NCI-H510A treated with DMSO at 0.1 percent for 48 hours (cell line): ENCODE data around the gene RASA4B.
"Not testable (repeated sequence)": the region's sequence is repeated elsewhere in the genome, so short reads cannot be mapped to it uniquely, and the experiment has no call there.

Experiments
- DNase-seq: peaks from one replicate; lab custom pipeline; 2025; lab: John Stamatoyannopoulos, UW

Gene RASA4B

DNA sequence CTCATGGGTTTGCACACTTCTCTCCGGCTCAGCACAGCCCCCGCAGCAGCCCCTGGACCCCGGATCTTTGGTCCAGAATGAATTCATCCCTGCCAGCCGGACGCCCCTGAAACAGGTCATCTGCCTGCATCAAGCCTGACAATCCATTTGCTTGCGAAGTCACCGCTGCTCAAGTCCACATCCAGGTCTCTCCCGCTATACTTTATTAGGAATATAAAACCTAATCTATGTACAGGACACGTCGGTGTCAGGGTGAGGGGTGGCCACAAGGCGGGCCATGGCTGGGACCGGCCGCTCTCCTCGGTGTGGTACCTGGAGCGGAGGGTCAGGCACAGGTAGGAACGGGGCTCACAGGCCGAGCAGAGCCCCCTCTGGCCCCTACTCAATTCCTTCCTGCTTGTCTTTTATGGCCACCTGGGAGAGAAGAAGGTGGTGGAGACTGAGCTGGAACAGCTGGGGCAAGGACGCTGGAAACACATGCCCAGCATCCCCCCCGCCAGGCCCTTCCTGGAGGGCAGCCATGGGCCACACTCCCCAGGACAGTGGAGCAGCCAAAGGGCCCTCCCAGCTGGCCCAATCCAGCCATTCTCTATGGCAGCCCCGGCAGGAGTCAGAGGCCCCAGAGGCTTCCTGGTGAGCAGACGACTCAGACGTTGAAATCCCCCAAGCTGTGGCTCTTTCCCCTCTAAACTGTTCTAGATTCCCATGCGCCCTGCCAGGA, 44.1 kb downstream of the RASA4B start:
- DNase-seq, result no peak

DNA sequence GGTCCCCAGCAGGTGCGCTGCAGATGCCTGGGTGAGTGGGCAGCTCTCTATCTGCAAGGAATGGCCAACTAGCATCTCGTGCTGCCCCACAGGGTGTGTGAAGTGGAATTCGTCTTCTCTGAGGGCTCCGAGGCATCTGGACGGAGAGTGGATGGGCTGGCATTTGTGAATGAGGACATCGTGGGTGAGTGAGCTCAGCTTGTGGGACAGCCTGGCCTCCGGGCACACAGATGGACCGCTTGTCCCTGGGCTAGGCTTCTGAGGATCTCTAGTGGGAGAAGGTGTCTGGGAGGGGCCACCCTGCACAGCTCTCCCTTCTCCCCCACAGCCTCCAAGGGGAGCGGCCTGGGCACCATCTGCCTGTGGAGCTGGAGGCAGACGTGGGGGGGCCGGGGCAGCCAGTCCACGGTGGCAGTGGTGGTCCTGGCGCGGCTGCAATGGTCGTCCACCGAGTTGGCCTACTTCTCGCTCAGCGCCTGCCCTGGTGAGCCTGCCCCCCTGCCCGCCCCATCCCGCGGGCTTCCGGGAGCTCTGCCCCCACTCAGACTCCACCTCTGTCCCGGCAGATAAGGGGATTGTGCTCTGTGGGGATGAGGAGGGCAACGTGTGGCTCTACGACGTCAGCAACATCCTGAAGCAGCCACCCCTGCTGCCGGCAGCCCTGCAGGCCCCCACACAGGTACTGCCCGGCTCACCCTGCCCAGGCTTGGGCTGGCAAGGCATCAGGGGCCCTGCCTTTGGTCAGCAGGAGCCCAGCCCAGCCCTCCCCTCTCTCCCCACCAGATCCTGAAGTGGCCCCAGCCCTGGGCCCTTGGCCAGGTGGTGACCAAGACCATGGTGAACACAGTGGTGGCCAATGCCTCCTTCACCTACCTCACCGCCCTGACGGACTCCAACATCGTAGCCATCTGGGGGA, 45.2 kb downstream of the RASA4B start:
- DNase-seq, result no peak

DNA sequence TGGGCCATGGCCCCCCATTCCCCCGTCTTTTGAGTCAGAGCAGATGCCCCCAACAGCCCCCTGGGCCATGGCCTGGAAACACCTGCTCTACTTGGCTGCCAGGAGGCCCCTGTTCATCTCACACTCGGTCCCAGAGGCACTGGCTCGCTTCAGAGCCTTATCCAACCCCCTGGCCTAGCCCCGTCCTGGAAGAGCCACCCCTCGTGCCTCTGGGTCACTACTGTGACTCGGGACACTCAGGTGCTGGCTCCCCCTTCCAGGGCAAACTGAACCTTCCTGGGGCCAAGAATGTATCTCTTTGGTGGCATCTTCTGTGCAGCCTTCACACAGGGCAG, 45.8 kb downstream of the RASA4B start:
- no peak for DNase-seq

DNA sequence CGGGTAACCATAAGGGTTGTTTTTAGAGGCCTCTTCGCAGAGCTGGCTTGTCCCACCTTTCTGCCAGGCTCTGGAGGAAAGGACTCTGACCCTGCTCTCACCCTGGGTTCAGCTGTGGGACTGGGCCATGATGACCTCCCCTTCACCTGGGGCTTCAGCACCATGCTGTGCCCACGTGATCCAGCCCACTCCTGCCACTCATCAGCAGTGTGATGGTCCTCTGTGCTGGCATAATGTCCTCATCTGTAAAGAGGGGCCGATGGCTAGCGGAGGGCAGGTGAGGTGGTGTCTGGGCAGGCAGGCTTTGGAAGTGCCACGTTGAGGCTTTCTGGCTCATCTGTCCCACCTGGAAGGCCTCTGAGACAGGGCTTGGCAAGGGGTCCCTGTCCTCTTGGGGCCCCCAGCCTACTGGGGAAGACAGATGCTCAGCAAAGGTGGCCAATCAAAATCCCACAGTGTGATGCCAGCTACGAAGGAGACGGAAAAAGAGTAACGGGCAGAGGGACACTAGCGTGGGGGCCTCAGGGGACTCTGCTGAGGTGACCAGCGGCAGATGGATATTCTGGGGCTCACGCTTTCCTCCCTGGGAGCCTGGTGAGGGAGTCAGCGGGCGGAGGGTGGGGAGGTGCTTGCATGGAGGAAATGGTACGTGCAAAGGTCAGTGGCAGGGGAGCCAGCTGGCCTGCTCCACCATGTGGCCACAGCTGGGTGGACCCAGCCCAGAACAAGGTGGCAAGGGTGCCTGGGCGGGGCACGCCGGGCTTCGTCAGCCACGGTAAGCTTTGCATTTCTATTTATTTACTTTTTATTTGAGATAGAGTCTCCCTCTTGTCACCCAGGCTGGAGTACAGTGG, 47.4 kb downstream of the RASA4B start:
- DNase-seq, result no peak

DNA sequence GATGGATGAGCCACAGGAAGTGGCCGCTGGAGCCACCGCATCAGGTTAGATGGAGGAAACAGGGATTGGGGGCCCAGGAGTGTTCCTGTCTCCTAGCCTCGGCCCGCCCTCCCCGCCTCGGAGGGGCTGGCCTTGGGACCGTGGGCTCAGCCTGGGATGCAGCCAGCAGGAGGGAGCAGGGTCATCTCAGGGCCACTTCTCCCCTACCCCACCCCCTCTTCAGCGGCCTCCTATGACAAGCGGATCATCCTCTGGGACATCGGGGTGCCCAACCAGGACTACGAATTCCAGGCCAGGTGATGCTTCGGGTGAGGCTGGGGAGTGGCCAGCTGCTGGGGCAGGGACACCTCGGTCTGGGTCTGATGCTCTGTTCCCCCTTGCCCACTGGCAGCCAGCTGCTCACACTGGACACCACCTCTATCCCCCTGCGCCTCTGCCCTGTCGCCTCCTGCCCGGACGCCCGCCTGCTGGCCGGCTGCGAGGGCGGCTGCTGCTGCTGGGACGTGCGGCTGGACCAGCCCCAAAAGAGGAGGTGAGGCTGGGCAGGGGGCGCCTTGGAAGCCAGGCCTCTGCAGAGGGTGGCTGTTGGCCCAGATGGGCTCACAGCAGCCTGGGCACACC, 48.1 kb downstream of the RASA4B start:
- no peak for DNase-seq

DNA sequence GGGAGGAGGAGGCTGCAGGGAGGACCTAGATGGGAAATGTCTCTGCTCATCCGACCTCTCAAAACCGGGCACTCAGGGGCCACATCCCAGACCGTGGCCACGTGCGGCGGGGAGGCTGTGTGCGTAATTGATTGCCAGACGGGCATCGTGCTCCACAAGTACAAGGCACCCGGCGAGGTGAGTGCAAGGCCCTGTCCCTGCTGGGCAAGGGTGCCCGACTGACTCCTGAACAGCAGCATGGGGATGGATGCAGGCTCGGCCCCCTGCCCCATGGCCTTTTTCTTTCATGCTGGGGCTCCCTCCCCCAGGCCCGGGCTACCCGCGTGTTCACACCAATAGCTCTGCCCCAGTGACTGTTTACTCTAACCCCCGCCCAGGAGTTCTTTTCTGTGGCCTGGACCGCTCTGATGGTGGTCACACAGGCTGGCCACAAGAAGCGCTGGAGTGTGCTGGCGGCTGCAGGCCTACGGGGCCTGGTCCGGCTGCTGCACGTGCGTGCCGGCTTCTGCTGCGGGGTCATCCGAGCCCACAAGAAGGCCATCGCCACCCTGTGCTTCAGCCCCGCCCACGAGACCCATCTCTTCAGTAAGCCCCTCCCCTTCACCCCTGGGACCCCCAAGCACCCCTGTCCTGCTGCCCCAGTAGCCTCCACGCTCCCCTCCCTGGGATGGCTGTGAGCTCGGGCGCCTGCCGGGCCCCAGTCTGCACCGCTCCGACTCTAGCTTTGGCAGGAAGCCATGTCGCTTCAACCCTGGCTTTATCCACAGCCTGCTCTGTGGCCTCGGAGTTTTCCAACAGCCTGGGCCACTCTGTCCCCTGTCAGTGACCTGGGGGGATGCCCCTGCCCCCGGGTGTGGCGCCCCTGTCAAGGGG, 48.9 kb downstream of the RASA4B start:
- DNase-seq, result no peak

DNA sequence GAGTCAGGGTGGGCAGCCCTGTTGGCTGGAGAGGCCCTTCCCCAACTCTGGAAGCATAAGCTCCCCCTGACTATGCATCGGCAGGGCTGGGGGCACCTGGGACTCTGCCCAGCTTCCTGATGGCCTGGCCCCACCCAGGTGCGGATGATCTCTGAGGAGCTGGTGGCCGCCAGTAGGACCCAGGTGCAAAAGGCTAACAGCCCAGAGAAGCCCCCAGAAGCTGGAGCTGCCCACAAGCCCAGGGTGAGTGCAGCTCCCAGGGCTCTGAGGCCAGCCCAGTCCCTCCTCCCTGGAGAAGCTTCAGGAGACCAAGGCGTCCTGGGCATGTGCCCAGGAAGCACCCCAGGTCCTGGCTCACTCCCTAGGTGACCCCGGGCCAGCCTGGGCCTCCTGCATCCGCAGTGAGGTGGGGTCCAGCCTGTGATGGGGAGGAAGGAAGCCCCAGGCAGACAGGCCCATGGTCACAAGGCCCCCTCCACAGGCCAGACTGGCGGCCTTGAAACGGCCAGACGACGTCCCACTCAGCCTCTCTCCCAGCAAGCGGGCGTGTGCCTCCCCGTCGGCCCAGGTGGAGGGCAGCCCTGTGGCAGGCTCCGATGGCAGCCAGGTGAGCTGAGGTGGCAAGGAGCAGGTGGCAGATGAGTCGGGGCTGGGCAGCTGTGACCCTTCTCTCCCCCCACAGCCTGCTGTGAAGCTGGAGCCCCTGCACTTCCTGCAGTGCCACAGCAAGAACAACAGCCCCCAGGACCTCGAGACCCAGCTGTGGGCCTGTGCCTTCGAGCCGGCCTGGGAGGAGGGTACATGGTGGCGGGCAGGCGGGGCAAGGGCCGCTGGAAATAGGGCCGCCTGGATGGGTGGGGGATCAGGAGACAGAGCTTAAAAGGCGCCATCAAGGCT, 49.7 kb downstream of the RASA4B start:
- DNase-seq, result no peak

DNA sequence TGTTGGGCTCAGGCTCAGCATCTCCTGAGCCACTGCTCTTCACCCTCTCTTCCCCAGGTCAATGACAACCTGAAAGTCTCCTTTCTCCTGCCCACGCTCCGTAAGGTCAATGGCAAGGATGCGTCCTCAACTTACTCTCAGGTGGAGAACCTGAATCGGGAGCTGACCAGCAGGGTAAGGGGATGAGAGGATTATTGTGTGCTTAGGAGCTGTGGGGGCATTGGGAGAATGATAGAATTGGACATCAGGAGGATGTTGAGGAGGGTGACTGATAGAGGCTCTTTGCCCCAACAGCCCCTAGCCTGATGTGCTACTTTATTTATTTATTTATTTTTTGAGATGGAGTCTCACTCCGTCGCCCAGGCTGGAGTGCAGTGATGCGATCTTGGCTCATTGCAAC, 51.5 kb downstream of the RASA4B start:
- DNase-seq, result no peak

DNA sequence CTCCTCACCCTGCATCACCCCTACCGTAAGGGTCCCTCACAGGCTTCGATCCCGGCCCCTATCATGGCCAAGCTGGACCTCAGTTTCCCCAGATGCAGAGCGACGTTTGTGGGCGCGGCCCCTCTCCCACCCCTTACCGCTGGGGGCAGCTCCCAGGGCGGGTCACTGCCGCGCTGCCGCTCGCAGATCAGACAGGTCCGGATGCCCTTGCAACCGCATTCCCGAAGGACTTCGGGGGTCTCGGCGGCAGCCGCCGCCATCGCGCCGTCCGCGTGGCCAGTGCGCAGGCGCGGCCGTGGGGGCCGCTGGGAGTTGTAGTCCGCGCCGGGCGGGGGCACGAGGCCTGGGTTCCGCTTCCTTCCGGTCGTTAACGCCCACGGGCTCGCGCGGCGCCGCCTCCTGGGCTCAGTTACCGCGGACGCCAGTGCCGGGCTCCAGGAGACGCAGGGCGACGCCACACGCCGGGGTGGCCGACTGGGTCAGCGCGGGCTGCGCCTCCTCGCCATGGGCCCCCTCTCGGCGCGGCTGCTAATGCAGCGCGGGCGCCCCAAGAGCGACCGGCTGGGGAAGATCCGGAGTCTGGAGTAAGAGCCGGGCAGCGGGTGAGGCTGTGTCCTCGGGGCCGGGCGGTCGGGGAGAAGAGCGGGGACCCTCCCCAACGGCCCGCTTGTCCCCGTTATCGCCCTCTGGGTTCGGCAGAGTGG, 52.8 kb downstream of the RASA4B start, which contains the start of the genes ALKBH4 and LRWD1:
Gene ALKBH4, minus strand, starts transcription at position 287 of the 704 bp plus-strand sequence. Its CDS starts 27 bp downstream, at position 260.
Gene LRWD1, plus strand, starts transcription at position 408 of the 704 bp plus-strand sequence. Its CDS starts 97 bp downstream, at position 505.
- peak; percentile 70 for DNase-seq

DNA sequence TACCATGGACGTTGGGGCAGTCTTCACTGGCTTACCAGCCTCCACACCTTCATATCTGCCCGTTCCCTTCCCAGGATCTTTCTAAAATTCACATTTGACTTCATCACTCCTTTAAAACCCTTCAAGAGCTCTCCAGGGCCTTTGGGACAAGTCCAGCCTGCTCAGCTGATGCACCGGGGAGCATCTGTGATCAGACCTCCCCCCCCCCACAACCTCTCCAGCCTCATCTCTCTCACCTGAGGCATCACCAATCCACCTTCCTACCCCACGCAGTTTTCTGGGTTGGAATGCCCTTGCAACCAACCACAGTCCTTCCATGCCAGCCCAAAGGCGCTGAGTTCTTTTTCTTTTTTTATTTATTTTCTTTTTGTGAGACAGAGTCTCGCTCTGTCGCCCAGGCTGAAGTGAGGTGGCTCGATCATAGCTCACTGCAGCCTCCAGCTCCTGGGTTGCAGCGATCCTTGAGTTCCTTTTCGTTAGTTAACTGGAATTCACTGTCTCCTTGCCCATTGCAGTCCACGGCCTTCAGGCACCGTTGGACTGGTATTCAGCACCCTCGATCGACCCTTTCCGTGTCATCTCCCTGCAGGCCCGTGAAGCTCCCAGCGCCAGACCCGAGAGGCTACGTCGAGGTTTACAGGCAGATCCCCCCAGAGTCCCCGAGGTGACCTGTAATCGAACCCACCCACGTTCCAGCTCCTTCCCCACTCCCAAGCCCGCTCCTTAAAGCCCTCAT, 53.6 kb downstream of the RASA4B start:
- DNase-seq, result no peak

DNA sequence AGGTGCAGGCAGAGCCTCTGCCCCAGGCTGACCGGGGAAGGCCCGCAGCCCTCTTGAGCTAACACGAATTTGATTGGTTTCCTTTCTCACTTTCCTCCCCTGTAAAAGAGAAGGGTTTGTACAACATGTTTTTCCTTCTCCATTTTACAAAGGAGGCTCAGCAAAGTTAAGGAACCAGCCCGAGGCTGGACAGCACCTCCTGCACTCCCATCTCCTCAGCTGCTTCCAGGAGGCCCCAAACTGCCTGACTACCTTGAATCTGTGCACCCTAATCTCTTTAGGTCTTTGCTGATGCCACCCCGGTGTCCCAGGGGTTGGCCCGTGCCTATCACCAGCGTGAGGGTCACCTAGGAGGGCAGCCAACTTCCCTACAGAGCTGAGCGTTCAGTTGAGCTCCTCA, 57.1 kb downstream of the RASA4B start:
- no peak for DNase-seq

DNA sequence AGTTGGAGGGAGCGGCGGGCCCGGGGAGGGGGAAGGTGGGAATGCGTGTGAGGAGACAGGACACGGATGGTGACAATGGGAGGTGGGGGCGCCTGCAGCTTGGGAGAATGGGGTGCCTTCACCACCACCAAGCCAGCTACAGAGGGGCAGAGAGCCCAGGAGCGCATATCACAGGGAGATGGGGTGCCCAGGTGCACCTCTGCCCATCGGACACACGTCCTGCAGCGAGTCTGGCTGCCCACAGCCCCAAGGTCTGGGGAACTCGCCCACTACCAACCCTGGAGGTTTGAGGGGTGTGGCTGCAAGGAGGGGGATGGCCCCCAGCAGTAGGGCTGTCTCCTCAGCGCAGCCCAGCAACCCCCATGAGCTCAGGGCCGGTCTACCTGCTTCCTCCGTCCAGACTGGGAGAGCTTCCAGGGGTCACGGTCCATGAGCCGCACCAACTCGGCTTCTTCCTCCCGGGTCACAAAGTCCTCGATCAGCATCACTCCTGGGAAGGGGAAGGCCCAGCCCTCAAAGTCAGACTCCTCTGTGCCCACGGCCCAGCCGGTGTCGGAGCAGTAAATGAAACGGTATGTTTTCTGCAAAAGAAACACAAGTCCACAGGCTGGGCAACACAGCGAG, 58.2 kb downstream of the RASA4B start:
- DNase-seq, result no peak

DNA sequence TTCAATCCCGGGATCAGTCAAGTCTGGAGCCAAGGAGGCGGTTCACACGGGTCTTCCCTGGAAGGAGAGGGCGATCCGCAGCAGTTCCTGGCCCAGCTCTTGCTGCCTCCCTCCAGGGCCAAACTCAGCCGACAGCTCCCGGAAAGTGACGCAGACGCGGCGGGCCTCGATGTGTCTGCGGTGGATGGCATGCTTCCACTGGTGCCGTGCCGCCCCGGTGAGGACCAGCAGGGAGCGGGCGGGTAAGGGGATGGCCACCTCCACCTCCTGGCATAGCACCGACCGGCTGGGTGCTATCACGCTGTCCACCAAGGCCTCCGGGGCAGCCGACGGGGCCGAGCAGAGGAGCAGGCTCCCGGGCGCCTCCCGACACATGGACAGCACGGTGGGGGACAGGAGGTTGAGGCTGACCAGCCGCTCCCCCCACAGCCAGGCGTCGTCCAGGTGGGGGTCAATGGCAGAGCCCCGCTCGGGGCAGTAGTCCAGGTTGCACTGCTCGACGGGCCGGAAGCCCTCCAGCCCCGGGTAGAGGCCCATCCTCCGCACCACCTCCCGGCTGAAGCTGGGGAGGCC, 60.1 kb downstream of the RASA4B start:
- DNase-seq, result no peak

DNA sequence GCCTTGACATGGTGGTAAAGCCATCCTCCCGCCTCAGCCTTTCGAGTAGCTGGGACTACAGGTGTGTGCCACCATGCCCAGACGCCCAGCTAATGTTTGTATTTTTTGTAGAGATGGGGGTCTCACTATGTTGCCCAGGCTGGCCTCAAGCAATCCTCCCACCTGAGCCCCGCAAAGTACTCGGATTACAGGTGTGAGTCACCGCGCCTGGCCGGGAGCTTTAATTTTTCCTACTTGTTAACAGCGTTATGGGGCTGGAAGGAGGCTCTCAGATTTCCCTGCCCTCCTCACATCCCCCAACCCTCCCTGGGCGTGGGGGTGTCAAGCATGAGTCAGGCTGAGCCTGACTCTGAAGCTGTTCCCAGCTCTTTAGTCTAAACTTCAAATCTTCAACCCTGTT, 61.2 kb downstream of the RASA4B start:
- DNase-seq, result no peak

DNA sequence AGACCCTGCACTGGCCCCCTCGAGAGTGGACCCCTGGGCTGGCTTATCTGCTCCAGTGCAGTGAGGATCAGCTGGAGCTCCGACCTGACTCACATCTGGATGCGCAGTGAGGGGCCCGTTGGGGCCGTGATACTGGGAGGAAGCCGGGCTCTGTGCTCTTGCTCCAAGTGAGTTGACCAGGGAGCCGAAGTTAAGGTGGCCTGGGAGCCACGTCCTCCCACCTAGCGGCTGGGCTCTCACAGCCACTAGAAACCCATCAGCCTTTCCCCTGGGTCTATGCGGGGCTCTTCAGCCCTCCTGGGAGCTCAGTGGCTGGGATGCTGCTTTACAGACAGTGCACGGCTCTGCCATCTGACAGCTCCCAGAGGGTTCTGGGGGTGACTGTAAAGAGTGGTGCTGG, 62.0 kb downstream of the RASA4B start:
- DNase-seq, result no peak

DNA sequence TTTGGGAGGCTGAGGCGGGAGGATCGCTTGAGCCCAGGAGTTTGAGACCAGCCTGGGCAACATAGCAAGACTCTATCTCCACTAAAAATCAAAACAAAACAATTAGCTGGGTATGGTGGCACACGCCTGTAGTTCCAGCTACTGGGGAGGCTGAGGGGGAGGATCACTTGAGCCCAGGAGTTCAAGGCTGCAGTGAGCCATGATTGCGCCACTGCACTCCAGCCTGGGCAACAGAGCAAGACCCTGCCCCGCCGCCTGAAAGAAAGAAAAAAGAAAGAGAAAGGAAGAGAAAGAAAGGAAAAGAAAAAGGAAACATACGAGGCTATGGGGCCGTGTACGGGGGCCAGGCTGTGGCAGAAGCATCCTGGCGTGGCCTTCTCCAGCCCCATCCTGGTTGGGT, 62.6 kb downstream of the RASA4B start:
- not testable (repeated sequence) for DNase-seq

DNA sequence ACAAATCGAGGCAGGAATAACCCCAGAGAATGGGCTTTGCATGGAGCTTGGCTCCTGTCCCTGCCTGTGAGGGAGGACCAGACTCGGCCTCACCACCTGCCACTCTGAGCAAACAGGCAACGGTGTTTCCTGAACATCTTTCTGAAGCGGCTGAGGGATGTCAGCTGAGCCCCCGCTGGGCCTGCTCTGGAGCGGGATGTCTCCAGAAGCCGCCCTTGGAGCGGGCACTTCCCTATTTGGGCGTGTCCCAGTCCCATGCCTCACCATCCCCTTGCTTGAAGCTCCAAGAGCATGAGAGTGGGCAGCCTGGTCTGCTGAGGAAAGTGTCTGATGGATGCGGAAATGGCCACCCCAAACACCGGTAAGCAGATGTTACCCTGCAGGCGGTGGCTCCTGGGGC, 63.1 kb downstream of the RASA4B start:
- no peak for DNase-seq

DNA sequence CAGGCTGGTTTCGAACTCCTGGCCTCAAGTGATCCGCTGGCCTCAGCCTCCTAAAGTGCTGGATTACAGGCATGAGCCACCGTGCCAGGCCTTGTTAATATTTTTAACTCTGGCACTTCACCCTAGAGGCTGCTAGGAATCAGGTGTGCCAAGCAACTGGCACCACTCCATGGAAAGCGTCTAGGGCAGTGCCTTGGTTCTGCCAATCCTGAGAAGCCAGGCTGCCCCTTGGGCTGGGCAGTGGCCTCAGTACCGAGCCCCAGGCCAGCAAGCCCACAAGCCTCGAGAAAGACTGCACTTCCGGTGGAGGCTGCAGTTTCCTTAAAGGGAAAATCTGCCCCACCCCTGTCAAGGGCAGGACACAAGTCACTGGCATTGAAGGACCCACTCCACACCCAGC, 64.3 kb downstream of the RASA4B start:
- DNase-seq, result peak; percentile 10
